Head of caudate nucleus (tissue), 42 donors: ENCODE measurements around the gene TMEM126B.
"Not testable (repeated sequence)": the region's sequence is repeated elsewhere in the genome, so short reads cannot be mapped to it uniquely, and the experiment has no call there.

Source experiments
- DNase-seq, 42 donors: peaks; one replicate each; pipeline versions ENCODE4 v3.0.0 to v3.0.0-alpha.2; 2020 to 2021; ENCODE audit warnings: mixed read lengths in 7 of 42
- intact Hi-C: fragments of 100-400 bp; cut with DNase I; formaldehyde crosslinking; loops from one replicate; pipeline ENCODE4 v1.15.0; 2022

Gene TMEM126B

DNA sequence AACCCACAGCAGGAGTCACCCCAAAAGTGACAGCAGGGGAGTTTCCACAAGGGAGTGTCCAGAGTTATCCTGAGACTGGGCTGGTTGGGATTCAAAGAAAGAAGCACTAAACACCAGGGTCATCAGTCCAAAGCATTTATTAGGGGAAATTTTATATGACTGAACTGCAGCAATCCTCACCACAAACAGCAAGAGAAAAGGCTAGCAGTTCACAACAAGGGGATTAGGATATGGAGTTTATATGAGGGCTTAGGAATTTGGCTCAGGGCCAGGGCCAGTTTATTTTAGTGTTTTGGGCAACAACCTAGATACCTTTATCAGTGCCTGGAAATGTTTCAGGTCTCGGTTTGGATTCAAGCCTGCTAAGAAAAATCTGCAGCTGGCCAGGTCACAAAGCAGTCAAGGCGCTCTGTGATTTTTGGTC, 14.8 kb downstream of the TMEM126B start:
- DNase-seq, result no peak
- intact Hi-C loops, result no loop called here

DNA sequence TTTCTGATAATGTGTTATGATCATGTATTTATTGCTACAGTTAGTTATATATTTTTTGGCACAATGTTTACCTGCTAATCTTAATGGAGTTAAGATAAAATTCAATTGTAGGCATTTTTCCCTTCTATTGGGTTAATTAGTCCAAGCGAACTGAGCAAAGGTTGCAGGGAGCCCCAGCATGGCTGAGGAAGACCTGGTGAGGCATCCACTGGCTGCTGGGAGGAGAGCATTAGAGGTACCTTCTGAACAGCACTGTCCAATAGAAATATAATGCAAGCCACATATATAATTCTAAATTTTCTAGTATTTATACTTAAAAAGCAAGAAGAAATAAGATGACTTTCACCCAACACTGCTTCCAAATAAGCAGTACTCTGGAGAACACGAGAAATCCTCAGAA, 18.7 kb downstream of the TMEM126B start:
- DNase-seq, result peak in 1 of 42 donors; percentile 16
- intact Hi-C loops, result loop anchor here (2.0 kb wide), 1 partner anchor 18 kb away; the partner anchor contains the start of gene TMEM126B

DNA sequence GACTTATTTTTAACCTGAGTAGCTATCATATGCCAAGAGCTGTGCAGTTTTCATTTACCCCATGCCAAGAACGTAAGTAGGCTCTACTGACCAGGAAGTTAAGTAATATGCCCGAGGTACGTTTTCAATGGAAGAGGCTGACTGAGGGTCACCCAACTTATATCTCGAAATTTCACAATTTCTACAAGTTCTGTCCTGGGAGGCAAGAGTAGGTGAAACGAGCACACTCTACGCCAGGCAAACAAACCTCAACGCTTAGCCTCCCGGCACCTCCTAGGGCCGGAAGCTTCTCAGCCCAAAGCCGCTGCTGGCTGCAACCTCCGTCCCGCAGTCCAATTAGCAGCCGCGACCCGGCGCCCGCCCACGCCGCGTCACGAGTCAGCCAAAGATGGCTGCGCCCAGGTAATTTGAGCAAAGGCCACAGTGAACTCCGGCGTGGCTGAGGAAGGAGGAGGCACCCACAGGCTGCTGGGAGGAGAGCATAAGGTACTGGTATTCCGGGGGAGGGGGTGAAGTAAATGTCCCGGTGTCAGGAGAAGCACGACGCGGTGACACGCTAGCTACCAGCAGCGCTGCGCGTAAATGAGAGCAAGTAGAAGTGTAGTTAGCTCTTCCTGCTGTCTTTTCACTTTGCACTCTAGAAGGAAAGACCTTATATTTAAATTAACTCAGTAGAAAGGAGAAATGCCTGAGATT, 19.4 kb downstream of the TMEM126B start, which contains the start of gene TMEM126A:
Gene TMEM126A, plus strand, starts transcription at position 364 of the 696 bp plus-strand sequence. CDS start 2,289 bp downstream, outside the sequence.
- peak; percentile 86 to 96 (median 93) for DNase-seq
- intact Hi-C loops, result loop anchor here (2.0 kb wide), 2 partner anchors 15 to 19 kb away; partner anchors contain the start of gene TMEM126B

DNA sequence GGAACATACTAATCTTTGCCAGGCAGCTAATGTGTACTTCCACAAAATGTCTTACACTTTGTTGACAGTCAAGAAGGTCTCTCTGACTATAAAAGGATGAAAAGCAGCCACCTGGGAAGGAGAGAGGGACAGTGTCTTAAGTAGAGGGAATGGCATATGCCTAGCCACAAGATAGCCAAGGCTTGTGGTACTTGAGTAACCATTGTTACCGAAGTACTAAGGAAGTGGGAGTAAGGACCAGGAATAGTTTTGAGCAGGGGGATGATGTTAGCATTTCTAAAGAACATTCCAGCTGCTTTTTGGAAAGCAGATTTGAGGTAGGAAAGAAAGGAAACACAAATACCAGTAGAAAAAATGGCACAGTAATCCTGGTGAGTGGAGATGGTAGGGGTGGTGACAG, 22.7 kb downstream of the TMEM126B start:
- intact Hi-C loops, result no loop called here
- DNase-seq, result no peak

DNA sequence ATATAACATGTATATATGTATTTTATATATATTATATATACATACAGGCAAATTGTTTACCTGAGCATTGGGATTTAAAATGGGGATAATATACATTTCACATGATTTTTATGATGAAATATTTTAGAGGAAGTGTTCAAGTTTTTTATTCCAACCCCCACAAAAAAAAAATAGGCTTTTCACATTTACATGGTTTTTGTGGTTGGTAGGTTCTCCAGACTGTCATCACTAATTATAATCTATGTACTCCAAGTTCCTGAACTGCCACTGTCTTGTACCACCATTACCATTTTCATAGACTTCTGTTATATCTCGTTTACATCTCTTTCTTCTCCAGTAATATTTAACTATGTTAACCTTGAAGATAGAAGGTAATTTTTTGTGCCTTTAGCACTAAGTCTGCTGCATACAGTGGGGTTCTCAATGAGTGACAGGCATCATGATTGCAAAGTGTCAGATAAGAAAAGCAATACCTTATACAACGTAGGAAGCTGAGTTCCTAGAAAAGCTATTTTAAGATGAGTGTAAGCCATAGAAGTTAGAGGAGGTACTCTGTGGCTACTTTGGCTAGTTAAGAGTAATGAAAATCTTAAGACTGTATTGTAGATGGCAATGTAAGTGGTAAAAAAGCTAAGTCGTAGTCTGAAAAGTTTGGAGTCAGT, 24.5 kb downstream of the TMEM126B start:
- intact Hi-C loops, result no loop called here

DNA sequence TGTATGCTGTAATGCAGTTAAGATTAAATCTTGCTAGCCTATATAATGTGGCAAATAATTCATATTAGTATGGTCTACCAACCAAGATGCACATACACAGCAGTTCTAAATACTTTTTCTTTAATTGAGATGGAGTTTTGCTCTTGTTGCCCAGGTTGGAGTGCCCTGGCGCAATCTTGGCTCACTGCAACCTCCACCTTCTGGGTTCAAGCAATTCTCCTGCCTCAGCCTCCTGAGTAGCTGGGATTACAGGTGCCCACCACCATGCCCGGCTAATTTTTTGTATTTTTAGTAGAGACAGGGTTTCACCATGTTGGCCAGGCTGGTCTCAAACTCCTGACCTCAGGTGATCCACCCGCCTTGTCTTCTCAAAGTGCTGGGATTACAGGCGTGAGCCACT, 25.9 kb downstream of the TMEM126B start:
- DNase-seq, intact Hi-C loops: not testable (repeated sequence)

More for the DNA sequence above, 24.5 kb downstream of the TMEM126B start:
- no peak for DNase-seq

DNA sequence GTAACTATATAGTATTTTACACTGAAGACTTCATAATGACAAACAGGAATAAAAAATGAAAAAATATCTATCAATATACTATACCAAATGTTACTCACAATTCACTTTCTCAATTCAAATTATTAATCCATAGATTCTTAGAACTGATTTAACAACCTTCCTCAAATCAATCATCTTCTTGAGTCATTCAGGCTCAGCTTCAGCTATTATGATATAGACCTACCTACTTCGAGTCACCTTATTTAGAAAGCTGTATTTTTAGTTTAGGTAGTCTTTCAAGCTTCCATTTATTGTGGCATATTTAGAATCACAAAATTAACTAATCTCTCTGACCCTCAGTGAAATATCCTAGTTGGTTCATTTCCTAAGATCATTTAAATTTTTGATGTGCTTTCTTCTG, 28.4 kb downstream of the TMEM126B start:
- intact Hi-C loops, result no loop called here
- DNase-seq, result no peak

DNA sequence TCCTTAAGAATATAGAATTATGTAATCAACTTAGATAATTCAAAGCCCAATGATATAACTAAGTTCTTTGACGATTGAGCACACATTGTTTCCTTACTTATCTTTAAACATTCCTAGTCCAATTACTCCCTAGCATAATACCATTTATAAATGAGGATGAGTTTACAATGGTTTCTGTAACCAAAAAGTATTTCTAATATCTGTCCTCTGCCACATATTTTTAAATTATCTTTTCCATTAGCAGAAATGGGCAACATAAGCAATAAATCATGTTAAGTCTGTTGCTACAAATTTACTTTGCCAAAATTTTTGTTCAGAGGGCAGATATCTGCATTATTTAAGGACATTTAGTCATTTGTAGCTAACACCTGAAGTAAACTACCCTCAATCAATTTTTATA, 29.8 kb downstream of the TMEM126B start:
- intact Hi-C loops, result no loop called here
- no peak for DNase-seq

DNA sequence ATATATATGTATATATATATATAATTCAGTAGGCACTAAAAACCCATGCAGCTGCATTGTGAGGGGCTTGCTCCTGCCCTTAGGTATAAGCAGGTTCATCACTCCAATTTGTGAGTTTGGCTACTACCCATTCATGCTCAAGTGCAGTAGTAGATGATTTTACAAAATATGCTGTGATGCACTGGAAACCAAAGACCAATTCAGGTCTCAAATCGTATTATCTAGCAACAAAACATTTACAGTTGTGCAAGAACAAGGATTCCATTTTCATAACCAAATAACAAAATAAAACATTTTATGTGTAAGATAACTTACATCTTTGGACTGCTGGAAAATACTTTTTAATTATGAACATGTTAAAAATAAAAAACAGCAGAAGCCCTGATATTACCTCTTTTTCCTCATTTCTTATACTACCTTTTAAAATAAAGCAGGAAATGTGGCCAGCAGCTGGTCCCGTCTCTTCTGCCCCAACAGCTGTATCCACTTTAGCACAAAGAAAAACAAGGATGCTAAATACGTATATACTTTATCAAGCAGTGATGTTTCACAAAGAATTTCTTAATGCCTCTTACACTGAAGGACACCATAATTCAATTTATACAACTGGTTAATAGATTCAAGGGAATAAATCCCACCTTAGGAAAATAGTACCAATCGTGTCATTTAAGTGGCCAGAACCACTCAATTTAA, 33.7 kb downstream of the TMEM126B start:
- no peak for DNase-seq

DNA sequence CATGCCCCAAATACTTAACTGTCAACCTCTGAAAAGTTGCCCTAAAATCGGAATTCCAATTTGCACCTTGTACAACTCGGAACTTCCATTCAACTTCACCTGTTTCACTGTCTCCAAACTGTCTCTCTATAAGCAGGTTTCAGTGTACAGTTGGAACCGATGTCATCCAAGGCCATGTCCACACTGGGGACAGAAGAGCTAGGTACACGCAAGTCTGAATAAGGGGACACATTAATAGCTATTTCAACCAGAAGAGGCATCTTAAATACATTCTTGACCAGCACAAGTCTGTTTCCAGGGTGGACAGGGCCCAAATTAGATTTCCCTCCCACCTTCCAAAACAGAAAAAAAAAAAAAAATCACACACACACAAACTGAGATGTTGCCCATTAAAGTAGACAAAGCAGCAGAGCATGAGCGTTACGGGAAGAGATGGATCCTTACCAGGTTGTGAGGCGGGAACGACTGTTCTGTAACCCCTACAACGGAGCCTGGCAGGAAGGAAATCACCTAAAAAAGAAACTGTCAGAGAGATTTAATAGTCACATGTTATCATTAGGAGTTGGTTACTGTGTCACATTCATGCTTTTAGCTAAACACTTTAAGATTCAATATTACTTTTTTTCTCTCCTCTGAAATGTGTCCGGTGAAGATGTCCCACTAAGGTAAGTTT, 34.8 kb downstream of the TMEM126B start:
- intact Hi-C loops, result loop anchor here (2.0 kb wide), 1 partner anchor 14 kb away; no protein-coding TSS in a partner anchor
- DNase-seq, result no peak

More for the DNA sequence above, 33.7 kb downstream of the TMEM126B start:
- intact Hi-C loops, result loop anchor here (2.0 kb wide), 1 partner anchor 13 kb away; no protein-coding TSS in a partner anchor

DNA sequence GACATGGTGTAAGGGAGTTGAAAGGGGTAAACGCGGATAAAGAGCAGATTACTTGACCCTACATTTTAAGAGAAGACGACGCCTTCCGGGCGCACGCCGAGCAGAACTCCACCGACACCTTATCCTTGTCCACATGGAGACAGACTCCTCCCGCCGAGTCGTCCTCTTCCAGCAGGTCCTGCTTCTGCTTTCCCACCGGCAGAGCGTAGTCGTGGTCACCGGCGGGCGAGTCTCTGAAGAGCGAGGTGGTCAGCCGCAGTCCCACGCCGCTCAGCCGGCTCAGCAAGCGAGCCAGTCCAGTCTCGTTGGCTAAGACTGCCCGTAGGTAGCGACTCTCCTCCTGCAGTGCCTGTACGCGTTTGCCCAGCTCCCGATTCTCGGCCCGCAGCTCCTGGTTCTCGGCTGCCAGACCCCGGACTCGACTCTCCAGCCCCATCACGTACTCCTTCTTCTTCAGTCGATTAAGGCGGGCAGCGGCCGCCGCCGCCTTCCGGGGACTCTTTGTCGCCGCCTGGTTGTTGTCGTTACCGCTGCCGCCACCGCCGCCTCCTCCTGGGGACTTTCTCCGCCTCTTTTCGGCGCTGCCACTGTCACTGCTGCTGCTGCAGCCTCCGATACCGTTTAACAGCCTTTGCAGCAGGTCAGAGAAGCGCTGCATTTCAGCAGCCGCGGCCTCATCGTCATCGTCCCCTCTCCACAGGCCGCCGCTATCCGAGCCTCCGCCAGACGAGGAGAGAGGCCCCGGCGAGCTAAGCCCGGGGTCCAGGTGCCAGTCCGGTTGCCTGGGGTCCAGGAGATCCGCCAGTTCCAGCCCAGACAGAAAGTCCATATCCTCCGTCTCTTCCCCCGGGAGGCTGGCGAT, 35.6 kb downstream of the TMEM126B start:
- intact Hi-C loops, result loop anchor here (2.0 kb wide), 2 partner anchors 15 to 35 kb away; partner anchors contain the start of gene TMEM126B
- peak; percentile 63 to 94 (median 85) for DNase-seq

DNA sequence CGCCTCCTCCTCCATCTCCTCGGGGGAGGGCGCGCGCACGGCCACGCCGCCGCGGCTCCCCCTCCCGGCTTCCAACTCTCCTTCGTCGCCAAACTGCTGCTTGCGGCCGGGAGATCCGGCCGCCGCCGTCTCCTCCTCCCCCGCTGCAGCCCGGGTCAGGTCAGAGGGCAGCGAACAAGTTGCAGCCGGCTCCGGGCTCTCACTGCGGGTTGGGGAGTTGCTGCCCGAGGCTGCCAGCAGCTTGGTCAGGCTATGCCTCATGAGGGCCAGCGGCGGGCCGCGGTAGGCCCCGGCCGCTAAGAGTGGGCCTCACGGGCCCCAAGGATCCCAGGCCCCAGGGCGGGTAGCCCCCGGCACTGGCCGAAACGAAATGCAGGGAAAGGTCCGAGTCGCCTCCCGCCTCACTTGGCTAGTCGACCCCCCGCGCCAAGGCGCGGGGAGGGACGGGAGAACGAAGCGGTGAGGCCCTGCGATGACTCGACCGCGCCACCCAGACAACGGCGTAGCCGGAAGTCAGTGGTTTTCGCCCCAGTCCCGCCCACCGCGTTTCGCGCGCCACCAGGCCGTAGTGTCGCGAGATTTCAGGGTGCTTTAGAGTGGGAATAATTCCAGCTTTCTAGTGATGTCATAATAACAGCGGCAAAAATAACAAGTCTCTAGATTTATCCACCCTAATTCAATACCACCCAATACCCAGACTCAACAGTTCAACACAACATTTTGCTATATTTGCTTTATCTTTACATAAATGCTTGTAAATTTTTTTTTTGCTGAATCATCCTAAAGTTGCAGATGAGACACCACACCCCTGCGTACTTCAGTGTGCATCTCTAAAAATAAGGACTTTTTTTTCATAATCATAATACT, 36.5 kb downstream of the TMEM126B start, which contains the start of gene CREBZF:
Gene CREBZF, minus strand, starts transcription at position 515 of the 867 bp plus-strand sequence. Its CDS starts 254 bp downstream, at position 261.
- peak; percentile 87 to 98 (median 96) for DNase-seq
- intact Hi-C loops, result loop anchor here (2.0 kb wide), 1 partner anchor 36 kb away; the partner anchor contains the start of gene TMEM126B

DNA sequence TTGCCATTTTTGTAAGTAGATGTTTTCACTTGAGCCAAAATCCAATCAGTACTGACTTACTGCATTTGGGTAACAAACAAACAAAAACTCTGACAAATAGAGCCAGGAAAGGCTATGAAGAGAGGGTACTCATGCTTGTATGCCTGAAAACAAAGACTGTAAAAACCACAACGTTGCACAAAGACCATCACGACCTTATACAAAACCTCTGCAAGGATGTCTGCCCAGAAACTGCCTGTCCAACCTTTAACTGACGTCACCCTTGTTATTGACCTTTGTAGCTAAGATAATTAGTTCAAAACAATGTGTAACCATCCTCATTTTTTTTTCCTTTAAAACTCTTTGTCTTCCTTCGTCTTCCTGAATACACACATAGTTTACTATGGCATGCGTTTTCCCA, 37.3 kb downstream of the TMEM126B start:
- intact Hi-C loops, result loop anchor here (2.0 kb wide), 1 partner anchor 37 kb away; the partner anchor contains the start of gene TMEM126B
- DNase-seq, result peak in 1 of 42 donors; percentile 12

DNA sequence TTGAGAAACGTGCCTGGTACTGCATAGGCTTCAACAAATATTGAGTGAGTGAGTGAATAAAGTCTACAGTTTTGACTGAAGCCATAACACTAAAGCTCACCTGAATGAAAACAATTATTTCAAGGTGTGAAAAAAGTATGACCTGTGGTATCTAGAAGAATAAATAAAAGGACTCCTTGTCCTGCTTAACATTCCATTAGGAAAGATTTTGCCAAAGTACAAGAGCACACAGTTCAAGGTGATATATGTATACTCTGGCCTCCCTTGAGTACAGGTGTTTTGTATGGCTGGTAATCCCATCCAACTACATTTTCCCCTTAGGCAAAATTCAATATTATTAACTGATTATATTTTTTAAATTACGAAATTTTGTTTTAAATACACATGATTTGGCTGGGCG, 38.3 kb downstream of the TMEM126B start:
- intact Hi-C loops, result no loop called here
- no peak for DNase-seq

DNA sequence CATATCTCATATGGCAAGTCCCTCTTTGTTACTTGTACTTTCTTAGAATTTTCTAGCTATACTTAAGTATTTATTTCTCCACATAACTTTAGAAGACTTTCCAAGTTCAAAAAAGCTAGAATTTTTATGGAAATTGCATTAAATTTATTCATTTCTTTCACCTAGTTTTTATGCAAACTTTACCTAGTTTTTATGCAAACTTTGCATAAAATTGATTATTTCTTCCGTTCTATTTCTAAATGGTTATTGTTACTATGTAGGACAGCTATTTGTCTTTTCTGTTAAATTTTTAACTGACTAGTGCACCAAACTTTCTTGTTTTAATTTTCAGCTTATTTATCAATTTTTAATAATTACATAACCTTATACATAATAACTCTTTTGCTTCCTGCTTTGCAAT, 39.8 kb downstream of the TMEM126B start:
- no peak for DNase-seq
- intact Hi-C loops, result no loop called here

DNA sequence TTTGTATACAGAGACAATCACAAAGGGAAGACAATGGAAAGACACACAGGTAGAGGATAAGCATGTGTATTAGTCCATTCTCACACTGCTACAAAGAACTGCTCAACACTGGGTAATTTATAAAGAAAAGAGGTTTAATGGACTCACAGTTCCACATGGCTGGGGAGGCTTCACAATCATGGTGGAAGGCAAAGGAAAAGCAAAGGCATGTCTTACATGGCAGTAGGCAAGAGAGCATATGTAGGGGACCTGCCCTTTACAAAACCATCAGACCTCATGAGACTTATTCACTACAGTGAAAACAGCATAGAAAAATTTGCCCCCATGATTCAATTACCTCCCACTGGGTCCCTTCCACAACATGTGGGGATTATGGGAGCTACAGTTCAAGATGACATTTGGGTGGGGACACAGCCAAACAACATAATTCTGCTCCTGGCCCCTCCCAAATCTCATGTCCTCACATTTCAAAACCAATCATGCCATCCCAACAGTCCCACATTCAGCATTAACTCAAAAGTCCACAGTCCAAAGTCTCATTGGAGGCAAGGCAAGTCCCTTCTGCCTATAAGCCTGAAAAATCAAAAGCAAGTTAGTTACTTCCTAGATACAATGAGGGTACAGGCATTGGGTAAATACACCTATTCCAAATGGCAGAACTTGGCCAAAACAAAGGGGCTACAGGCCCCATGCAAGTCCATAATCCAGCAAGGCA, 42.7 kb downstream of the TMEM126B start:
- not testable (repeated sequence) for DNase-seq
- intact Hi-C loops, result loop anchor here (10.0 kb wide), 1 partner anchor 134 kb away; no protein-coding TSS in a partner anchor
